Loucy (cell line): Measurements from ENCODE around the gene RANBP17.

ENCODE experiments used
- CTCF ChIP-seq: fragments of 200-600 bp; sonication (generic); conservative IDR thresholded peaks from 2 replicates; pipeline ENCODE4 v1.5.1; 2014; ENCODE audit warnings: mild to moderate bottlenecking, antibody characterized with exemption, low read length
- EZH2phosphoT487 ChIP-seq: fragments of 200-600 bp; IDR thresholded peaks from 2 replicates; pipeline ENCODE4 v1.6.1; 2018; ENCODE audit warnings: antibody characterized with exemption, mild to moderate bottlenecking, moderate library complexity, borderline replicate concordance

DNA sequence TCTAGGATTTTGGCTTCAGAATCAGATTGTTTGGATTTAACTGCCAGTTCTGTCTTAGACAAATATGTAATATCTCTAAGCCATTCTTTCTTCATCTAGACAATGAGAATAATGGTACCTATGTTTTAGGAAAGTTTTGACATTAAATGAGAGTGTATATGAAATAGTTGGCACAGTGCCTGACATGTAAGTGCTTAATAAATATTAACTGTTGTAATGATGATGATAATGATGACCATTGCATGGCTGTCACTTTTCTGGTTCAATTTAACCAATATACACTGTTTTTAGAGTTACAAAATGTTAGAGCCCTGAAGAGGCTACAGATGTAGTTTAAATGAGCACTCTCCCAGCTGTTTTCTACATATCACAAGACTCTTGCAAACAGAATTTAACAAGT, 131.7 kb downstream of the RANBP17 start:
- no peak for TF ChIP-seq CTCF
- no peak for TF ChIP-seq EZH2phosphoT487
